HEK293 (cell line): ENCODE measurements around the gene FOXD1.

Experiments
- SP2 ChIP-seq: fragments of 450-650 bp; formaldehyde crosslinking; IDR thresholded peaks from 2 replicates; pipeline ENCODE4 v1.5.1; 2016; ENCODE audit warnings: missing biosample characterization, missing genetic modification characterization
- ZIC2 ChIP-seq: fragments of 450-650 bp; formaldehyde crosslinking; IDR thresholded peaks from 2 replicates; pipeline ENCODE4 v1.5.1; 2016; ENCODE audit warnings: missing biosample characterization, missing genetic modification characterization
- ZNF239 ChIP-seq: fragments of 450-650 bp; formaldehyde crosslinking; IDR thresholded peaks from 2 replicates; pipeline ENCODE4 v1.5.1; 2016; ENCODE audit warnings: missing biosample characterization, missing genetic modification characterization
- ZNF558 ChIP-seq: fragments of 450-650 bp; formaldehyde crosslinking; IDR thresholded peaks from 2 replicates; pipeline ENCODE4 v1.5.1; 2016; ENCODE audit warnings: missing biosample characterization, missing genetic modification characterization
- ZNF843 ChIP-seq: fragments of 450-650 bp; formaldehyde crosslinking; IDR thresholded peaks from 2 replicates; pipeline ENCODE4 v1.5.1; 2016; ENCODE audit warnings: missing biosample characterization, missing genetic modification characterization
- TF ChIP-seq, protein P1 (sequence below): fragments of 450-650 bp; formaldehyde crosslinking; IDR thresholded peaks from 2 replicates; pipeline ENCODE4 v1.5.1; 2016; ENCODE audit warnings: missing biosample characterization, missing genetic modification characterization
- TF ChIP-seq, protein P2 (sequence below): fragments of 450-650 bp; formaldehyde crosslinking; IDR thresholded peaks from 2 replicates; pipeline ENCODE4 v1.5.1; 2017; ENCODE audit warnings: missing biosample characterization, missing genetic modification characterization
- TF ChIP-seq, protein P3 (sequence below): fragments of 450-650 bp; formaldehyde crosslinking; IDR thresholded peaks from 2 replicates; pipeline ENCODE4 v1.5.1; 2016; ENCODE audit warnings: missing biosample characterization, missing genetic modification characterization

DNA sequence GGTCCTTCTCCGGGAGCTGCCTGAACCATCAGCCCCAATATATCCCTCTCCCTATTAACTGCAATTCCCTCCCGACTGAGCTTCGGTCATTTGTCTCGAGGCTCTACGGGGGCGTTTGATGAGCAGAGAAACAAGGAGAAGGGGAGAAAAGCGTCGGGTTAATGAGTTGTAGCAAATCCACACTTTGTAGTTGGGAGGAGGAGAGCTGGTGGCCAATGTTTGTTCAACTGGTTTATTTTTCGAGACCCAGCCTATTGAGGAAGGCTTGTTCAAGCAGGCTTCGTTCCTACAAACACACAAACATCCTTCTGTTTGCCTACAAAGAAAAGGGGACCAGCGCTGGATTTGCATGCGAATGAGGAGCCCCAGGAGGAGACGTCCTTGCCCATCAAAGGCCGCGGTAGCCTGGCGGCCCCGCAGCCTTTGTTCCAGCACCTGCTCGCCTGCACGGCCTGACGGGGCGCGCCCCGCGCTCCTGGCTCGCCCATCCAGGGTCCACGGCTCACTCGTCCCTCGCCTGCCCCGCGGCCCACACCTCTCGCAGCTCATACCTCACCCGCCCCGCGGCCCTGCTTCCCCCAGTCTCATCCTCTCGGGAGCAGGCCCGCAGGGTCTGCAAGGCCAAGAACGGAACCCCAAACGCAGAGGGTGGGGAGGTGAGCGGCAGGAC lies 4.6 kb downstream of the FOXD1 start:
- TF ChIP-seq, protein P1, sequence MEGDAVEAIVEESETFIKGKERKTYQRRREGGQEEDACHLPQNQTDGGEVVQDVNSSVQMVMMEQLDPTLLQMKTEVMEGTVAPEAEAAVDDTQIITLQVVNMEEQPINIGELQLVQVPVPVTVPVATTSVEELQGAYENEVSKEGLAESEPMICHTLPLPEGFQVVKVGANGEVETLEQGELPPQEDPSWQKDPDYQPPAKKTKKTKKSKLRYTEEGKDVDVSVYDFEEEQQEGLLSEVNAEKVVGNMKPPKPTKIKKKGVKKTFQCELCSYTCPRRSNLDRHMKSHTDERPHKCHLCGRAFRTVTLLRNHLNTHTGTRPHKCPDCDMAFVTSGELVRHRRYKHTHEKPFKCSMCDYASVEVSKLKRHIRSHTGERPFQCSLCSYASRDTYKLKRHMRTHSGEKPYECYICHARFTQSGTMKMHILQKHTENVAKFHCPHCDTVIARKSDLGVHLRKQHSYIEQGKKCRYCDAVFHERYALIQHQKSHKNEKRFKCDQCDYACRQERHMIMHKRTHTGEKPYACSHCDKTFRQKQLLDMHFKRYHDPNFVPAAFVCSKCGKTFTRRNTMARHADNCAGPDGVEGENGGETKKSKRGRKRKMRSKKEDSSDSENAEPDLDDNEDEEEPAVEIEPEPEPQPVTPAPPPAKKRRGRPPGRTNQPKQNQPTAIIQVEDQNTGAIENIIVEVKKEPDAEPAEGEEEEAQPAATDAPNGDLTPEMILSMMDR (tag by site-specific recombination) = no peak
- TF ChIP-seq ZNF239 = no peak
- TF ChIP-seq, protein P2, sequence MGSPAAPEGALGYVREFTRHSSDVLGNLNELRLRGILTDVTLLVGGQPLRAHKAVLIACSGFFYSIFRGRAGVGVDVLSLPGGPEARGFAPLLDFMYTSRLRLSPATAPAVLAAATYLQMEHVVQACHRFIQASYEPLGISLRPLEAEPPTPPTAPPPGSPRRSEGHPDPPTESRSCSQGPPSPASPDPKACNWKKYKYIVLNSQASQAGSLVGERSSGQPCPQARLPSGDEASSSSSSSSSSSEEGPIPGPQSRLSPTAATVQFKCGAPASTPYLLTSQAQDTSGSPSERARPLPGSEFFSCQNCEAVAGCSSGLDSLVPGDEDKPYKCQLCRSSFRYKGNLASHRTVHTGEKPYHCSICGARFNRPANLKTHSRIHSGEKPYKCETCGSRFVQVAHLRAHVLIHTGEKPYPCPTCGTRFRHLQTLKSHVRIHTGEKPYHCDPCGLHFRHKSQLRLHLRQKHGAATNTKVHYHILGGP (tag by site-specific recombination) = no peak
- TF ChIP-seq, protein P3, sequence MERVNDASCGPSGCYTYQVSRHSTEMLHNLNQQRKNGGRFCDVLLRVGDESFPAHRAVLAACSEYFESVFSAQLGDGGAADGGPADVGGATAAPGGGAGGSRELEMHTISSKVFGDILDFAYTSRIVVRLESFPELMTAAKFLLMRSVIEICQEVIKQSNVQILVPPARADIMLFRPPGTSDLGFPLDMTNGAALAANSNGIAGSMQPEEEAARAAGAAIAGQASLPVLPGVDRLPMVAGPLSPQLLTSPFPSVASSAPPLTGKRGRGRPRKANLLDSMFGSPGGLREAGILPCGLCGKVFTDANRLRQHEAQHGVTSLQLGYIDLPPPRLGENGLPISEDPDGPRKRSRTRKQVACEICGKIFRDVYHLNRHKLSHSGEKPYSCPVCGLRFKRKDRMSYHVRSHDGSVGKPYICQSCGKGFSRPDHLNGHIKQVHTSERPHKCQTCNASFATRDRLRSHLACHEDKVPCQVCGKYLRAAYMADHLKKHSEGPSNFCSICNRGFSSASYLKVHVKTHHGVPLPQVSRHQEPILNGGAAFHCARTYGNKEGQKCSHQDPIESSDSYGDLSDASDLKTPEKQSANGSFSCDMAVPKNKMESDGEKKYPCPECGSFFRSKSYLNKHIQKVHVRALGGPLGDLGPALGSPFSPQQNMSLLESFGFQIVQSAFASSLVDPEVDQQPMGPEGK (tag by site-specific recombination) = no peak
- TF ChIP-seq ZNF558 = no peak
- no peak for TF ChIP-seq SP2 (tag by site-specific recombination)
- TF ChIP-seq ZNF843 (tag by site-specific recombination) = no peak
- no peak for TF ChIP-seq ZIC2
